GM21786 (cell line): Measurements from ENCODE around the gene PPP4R3B.

Experiments
- ATAC-seq: cut with Tn5 transposase; IDR thresholded peaks from one replicate; pipeline ENCODE4 v1.9.1; 2021; ENCODE audit not compliant: unreplicated experiment

PPP4R3B gene

GRCh38 chr2:55617175-55618024, at the start of gene PPP4R3B:
PPP4R3B (minus strand) TSS chr2:55617622; CDS start chr2:55617285, 337 bp downstream.
- peak; percentile 84 for ATAC-seq

GRCh38 chr2:55653255-55653654, 35.8 kb upstream of the PPP4R3B start:
- ATAC-seq, result no peak

- no peak for ATAC-seq
Measured at GRCh38 chr2:55649211-55649610, 31.8 kb upstream of the PPP4R3B start.

GRCh38 chr2:55636831-55637230, 19.4 kb upstream of the PPP4R3B start:
- no peak for ATAC-seq

GRCh38 chr2:55628931-55629330, 11.5 kb upstream of the PPP4R3B start:
- no peak for ATAC-seq

GRCh38 chr2:55627915-55628314, 10.5 kb upstream of the PPP4R3B start:
- ATAC-seq, result no peak

GRCh38 chr2:55621802-55622201, 4.4 kb upstream of the PPP4R3B start:
- ATAC-seq, result no peak

- no peak for ATAC-seq
Measured at GRCh38 chr2:55620123-55620779, 2.8 kb upstream of the PPP4R3B start.

GRCh38 chr2:55618275-55619055, 1.0 kb upstream of the PPP4R3B start:
- ATAC-seq, result peak; percentile 26

GRCh38 chr2:55618025-55618274, 528 bp upstream of the PPP4R3B start:
- ATAC-seq, result no peak

GRCh38 chr2:55616551-55617174, 759 bp downstream of the PPP4R3B start:
- ATAC-seq, result no peak

GRCh38 chr2:55611997-55612396, 5.4 kb downstream of the PPP4R3B start:
- ATAC-seq, result no peak

- no peak for ATAC-seq
Measured at GRCh38 chr2:55610954-55611743, 6.3 kb downstream of the PPP4R3B start.

GRCh38 chr2:55609938-55610578, 7.4 kb downstream of the PPP4R3B start:
- ATAC-seq, result no peak

- no peak for ATAC-seq
Measured at GRCh38 chr2:55609193-55609794, 8.1 kb downstream of the PPP4R3B start.

- no peak for ATAC-seq
Measured at GRCh38 chr2:55607717-55608116, 9.7 kb downstream of the PPP4R3B start.

- no peak for ATAC-seq
Measured at GRCh38 chr2:55604027-55604565, 13.3 kb downstream of the PPP4R3B start.

GRCh38 chr2:55601849-55602248, 15.6 kb downstream of the PPP4R3B start:
- ATAC-seq, result no peak

GRCh38 chr2:55598056-55598795, 19.2 kb downstream of the PPP4R3B start:
- no peak for ATAC-seq
